SIG-M5 treated with dmso at 0.1 percent for 504 hours (cell line): ENCODE data around the gene SYAP1.
"Not testable (repeated sequence)": the region's sequence is repeated elsewhere in the genome, so short reads cannot be mapped to it uniquely, and the experiment has no call there.

ENCODE experiments used
- DNase-seq: peaks from one replicate; lab custom pipeline; 2025; ENCODE audit not compliant: unreplicated experiment; lab: John Stamatoyannopoulos, UW

The SYAP1 gene

DNA sequence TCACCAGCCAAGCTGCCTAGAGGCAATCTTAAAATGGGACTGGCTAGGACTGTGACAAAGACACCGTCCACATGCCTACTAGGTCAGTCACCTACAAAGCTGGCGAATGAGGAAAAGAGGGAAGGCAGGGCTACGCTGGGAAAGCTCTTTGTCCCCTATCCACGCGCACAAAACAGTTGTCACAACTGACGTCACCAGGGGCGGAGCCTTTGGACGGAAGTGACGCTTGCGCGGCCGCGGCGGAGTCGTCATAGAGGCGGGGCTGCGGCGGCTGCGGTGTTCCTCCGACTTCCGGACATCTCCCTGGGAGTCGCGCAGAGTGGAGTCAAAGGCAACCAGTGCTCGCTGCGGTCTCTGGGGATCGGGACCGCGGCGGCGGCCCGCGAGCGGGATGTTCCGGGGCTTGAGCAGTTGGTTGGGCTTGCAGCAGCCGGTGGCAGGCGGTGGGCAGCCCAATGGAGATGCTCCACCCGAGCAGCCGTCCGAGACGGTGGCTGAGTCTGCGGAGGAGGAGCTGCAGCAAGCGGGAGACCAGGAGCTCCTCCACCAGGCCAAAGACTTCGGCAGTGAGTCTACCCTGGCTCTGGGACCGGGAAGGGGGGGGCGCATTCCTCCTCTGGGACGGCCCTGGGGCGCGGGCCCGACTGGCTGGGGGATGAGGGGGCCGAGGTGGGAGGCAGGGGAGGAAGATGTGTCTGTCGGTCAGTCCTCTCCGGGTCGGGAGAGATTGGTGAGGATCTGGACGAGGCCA is at the start of gene SYAP1:
SYAP1 (plus strand) TSS at position 279 of the 751 bp plus-strand sequence; CDS start at position 392, 113 bp downstream.
- peak; percentile 83 for DNase-seq

- DNase-seq: peak; percentile 15
Observed at GRCh38 chrX:16671005-16671404, 48.4 kb upstream of the SYAP1 start.

DNA sequence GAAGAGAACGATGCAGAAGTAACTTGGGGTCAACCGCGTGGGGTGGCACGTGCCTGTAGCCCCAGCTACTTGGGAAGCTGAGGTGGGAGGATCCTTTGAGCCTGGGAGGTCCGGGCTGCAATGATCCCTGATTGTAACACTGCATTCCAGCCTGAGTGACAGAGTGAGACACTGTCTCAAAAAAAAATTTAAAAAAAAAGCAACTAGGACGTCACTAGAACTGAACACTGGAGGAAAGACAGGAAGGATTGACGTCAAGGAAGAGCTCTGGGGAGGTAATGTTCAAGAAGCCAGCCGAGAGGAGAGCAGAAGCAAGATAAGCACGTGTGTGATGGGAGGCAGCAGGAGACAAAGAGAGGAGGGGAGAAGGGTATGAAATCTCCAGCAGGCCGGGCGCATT is 40.7 kb upstream of the SYAP1 start:
- no peak for DNase-seq

DNA sequence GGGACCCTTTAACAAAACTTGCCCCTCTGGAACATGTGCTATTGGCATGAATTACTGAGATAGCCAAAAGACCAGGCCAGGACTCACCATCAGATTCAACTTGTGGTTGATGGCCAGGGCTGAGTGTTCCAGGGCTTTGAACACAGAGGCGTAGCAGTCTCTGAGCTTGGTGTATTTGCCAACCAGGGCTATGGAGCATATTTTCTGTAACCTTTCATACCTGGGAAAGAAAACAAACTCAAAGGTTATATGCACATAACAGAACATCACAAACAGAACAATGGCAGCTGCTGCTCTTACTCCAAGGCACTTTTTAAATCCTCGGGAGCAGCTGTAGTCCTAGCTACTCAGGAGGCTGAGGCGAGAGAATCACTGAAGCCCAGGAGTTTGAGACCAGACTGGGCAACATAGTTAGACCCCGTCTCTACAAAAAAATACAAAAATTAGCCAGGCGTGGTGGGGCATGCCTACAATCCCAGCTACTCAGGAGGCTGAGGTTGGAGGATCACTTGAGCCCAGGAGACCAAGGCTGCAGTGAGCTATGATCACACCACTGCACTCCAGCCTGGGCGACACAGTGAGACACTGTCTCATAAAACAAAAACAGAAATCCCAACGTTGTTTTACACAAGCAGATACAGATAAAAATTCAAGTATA is 36.3 kb upstream of the SYAP1 start:
- DNase-seq: no peak

DNA sequence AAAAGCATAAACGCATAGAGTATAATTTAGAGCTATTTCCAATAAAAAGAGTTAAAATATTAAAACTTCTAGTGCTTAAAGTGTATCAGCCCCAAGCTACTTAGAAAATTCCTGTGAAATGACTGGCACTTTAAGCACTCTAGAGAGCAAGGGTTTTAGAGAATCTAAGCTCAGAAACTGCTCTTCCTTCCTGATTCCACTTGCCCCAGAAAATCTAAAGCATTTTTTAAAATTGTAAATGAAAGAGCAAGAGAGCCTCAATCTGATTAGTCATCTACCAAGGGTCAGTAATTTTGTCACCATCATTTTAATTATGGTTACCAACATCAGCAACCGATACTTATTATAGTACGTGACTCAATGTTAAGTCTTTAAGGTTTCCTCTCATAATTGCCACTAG is 31.9 kb upstream of the SYAP1 start:
- DNase-seq: no peak

DNA sequence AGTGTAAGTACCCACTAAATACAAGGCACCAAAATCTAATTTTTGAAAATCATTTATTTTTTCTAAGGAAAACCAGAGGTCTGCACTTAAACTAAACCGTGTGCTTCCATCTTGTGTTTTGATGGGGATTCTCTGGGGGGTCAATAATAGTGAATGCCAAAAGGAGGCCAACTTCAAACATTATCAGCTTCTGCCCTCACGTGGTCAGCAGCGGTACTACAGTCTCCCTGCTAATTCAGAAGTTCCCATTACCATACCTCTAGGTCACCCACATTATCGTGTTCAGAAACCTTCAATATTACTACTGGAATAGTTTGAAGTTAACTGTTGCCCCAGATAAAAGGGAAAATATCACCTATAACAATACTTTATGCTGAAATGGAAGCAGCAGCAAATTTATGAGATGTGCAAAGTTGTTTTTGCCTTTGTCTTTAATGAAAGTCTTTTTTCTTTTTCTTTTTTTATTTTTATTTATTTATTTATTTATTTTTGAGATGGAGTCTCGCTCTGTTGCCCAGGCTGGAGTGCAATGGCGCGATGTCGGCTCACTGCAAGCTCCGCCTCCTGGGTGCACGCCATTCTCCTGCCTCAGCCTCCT is 24.2 kb upstream of the SYAP1 start:
- DNase-seq: no peak

- no peak for DNase-seq
Observed at GRCh38 chrX:16696956-16697355, 22.5 kb upstream of the SYAP1 start.

GRCh38 chrX:16699389-16699788 is 20.0 kb upstream of the SYAP1 start:
- DNase-seq: no peak

GRCh38 chrX:16700734-16701133 is 18.7 kb upstream of the SYAP1 start:
- DNase-seq: no peak

DNA sequence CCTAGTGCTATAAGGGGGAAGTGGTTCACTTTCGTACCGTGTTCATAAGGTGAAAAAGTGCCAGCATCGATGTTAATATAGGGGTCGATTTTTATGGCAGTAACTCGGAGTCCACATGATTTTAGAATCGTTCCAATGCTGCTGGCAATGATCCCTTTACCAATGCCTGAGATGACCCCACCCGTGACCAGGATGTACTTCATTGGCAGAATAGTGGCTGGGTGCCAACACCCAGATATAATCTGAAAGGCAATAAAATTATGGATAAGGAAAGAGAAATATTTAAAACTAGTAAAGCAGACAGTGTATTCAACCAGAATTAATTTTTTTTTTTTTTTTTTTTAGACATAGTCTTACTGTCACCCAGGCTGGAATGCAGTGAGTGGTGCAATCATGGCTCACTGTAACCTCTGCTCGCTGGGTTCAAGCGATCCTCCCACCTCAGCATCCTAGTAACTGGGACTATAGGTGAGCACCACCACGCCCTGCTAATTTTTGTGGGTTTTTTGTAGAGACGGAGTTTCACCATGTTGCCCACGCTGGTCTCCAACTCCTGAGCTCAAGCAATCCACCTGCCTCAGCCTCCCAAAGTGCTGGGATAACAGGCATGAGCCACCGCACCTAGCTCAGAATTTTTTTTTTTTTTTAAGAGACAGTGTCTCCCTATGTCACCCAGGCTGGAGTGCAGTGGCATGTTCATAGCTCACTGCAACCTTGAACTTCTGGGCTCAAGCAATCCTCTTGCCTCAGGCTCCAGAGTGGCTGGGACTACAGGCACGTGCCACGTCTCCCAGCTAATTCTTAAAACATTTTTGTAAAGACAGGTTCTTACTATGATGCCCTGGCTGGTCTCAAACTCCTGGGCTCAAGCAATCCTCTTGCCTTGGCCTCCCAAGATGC is 16.5 kb upstream of the SYAP1 start:
- DNase-seq: no peak

GRCh38 chrX:16705370-16705769 is 14.0 kb upstream of the SYAP1 start:
- no peak for DNase-seq

GRCh38 chrX:16708016-16708415 is 11.4 kb upstream of the SYAP1 start:
- DNase-seq: no peak

DNA sequence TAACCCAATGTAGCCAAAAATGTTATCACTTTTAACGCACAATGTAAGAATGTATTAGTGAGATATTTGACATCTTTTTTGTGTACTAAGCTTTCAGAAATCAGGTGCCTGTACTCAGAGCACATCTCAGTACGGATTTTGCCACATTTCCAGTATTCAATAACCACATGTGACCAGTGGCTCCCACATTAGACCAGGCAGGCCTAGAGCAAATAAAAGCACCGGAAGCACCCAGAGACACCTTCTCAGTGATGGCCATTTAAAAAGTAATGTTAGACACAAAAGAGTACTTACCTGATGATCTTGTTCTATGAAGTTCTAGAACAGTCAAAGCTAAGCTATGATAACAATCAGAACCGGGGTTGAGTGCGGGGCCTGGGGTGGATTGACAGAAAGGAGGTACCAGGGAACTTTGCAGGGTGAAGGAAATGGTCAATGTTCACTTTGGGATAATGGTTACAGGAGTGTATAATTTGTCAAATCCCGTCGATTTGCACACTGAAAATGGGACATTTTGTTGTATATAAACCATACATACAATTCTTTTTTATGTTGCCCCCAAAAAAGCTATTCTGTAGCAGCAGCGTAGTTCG is 8.1 kb upstream of the SYAP1 start:
- DNase-seq: no peak

DNA sequence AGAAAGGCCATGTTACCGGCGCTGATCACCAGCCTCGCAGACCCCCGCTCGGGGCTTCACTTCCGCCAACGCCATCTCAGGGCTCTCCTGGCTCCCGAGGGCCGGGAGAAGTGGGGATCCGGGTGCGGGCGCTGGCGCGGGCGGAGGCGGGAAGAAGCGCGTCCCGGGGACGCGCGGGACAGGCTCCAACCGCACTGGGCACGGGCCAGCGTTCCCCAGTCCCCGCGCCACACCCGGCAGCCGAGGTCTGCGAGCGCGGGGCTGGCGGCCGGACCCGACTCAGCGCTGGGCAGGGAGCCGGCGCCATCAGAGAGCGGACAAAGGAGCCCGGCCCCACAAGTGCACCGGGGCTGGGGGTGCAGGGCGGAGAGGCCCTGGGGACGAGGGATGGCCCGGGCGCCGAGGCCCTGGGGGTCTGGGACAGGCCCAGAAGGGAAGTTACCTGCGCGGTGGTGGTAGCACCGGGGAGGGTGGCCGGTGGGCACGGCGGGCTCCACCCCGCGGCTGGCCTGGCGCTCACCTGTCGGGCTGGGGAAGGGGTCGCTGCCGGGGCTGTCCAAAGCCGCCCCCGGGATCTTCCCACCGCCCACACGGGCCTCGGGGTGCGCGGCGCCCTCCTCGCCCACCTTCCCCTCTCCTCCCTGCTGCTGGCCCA is 7.4 kb upstream of the SYAP1 start:
- no peak for DNase-seq

- peak; percentile 70 for DNase-seq
Observed at GRCh38 chrX:16712548-16713155, 6.8 kb upstream of the SYAP1 start, which contains the start of gene CTPS2. Gene CTPS2, minus strand, starts transcription at chrX:16712669. Its CDS starts 9,767 bp downstream, at chrX:16702902.

DNA sequence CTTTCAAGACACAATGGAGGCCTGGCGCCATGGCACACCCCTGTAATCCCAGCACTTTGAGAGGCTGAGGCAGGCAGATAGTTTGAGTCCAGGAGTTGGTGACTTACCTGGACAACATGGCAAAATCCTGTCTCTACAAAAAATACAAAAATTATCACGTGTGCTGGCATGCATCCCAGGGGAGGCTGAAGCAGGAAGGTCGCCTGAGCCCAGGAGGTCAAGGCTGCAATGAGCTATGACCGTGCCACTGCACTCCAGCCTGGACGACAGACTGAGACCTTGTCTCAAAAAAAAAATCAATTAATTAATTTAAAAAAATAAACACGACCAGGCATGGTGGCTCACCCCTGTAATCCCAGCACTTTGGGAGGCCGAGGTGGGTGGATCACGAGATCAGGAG is 4.9 kb upstream of the SYAP1 start:
- no peak for DNase-seq

DNA sequence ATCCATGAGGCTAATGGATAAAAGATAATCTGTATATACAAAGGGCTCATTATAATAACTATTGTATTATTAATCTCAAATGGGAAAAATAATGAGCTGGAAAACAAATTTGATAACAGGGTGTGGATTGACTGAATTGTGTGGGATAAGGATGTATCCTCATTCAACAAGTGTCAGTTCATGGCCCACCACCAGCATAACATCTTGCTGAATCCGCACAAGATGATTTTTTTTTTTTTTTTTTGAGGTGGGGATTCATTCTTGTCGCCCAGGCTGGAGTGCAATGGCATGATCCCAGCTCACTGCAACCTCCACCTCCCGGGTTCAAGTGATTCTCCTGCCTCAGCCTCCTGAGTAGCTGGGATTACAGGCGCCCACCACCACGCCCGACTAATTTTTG is 3.8 kb upstream of the SYAP1 start:
- DNase-seq: not testable (repeated sequence)

- DNase-seq: not testable (repeated sequence)
Observed at GRCh38 chrX:16716451-16716850, 3.0 kb upstream of the SYAP1 start.

DNA sequence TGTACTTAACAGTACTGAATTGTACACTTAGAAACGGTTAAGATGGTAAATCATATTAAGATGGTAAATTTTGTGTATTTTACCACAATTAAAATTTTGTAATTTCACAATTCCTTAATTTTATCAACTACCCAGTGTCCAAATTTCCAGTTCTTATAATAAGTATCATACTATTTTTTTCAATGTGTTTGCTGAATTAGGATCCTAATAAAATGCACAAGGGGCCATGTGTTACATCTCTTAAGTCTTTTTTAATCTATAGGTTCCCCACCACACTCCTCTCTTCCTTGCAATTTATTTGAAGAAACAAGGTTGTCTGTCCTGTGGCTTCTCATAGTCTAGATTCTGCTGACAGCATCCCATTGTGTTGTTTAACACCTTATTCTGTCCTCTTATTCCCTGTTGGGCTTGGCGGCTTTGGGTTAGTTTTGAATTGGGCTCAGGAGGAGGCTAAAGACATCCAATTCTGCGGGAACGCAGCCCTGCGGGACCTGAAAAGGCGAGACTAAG is 533 bp upstream of the SYAP1 start:
- DNase-seq: peak; percentile 57

GRCh38 chrX:16722481-16722880 is 3.1 kb downstream of the SYAP1 start:
- DNase-seq: no peak
